Natural killer cell (primary cell): ENCODE data around the gene GLYR1. TPM values are rescaled to one million over a fixed set of nuclear protein-coding genes. Genes with fewer than 3 reads are reported as not detected.

Source experiments
- ATAC-seq, 3 donors: fragments of 150-1000 bp in 2 of 3; fragments of 200-7000 bp in 1 of 3; cut with Tn5 transposase; 1 replicate in 1 of 3; 2 replicates in 2 of 3; pipeline ENCODE4 v1.10.0; 2021; ENCODE audit warnings: mild to moderate bottlenecking in 2 of 3, moderate library complexity in 2 of 3
- DNase-seq, 2 donors: peaks; one replicate each; pipeline versions ENCODE4 v3.0.0 to v3.0.0-alpha.2; 2013 to 2021; ENCODE audit warnings: mixed read lengths in 1 of 2
- H3K27ac ChIP-seq: one replicate; pipeline ENCODE4 v1.5.1; 2013; ENCODE audit warnings: mild to moderate bottlenecking, low read length
- H3K27me3 ChIP-seq: one replicate; pipeline ENCODE4 v1.6.1; 2013; ENCODE audit warnings: low read length; ENCODE audit not compliant: control insufficient read depth, insufficient read depth
- H3K36me3 ChIP-seq: one replicate; pipeline ENCODE4 v1.6.1; 2013; ENCODE audit warnings: low read length; ENCODE audit not compliant: control insufficient read depth, insufficient read depth
- H3K4me1 ChIP-seq: one replicate; pipeline ENCODE4 v1.6.1; 2013; ENCODE audit warnings: low read length; ENCODE audit not compliant: control insufficient read depth, insufficient read depth
- H3K4me3 ChIP-seq: one replicate; pipeline ENCODE4 v1.5.1; 2013; ENCODE audit warnings: low read length
- H3K9me3 ChIP-seq: one replicate; pipeline ENCODE4 v1.6.1; 2013; ENCODE audit warnings: low read length; ENCODE audit not compliant: control insufficient read depth, insufficient read depth
- H3K27ac Mint-ChIP-seq, 2 donors: one replicate each; pipeline ENCODE4 v1.8.0; 2022; ENCODE audit warnings: mild to moderate bottlenecking in 2 of 2, mixed read lengths in 2 of 2, moderate library complexity in 1 of 2
- H3K27me3 Mint-ChIP-seq, 2 donors: one replicate each; pipeline ENCODE4 v1.8.0; 2022; ENCODE audit warnings: low read depth in 2 of 2, mixed read lengths in 2 of 2
- H3K36me3 Mint-ChIP-seq: one replicate; pipeline ENCODE4 v1.8.0; 2022; ENCODE audit warnings: mixed read lengths
- H3K4me1 Mint-ChIP-seq, 2 donors: one replicate each; pipeline ENCODE4 v1.8.0; 2022; ENCODE audit warnings: mixed read lengths in 2 of 2
- H3K4me3 Mint-ChIP-seq: one replicate; pipeline ENCODE4 v1.8.0; 2022; ENCODE audit warnings: mild to moderate bottlenecking, moderate library complexity, mixed read lengths
- H3K9me3 Mint-ChIP-seq, 2 donors: one replicate each; pipeline ENCODE4 v1.8.0; 2022; ENCODE audit warnings: mixed read lengths in 2 of 2
- WGBS: methylation state at CpG from one replicate; pipeline ENCODE4 v1.1.7; 2013; ENCODE audit warnings: missing lambda C conversion rate; ENCODE audit not compliant: insufficient coverage; 5-methylcytosine and 5-hydroxymethylcytosine counted together
- intact Hi-C: fragments of 100-400 bp; cut with micrococcal nuclease; formaldehyde crosslinking; loops from one replicate; pipeline ENCODE4 v1.14.2; 2022
- total RNA-seq, 4 donors: library from RNA; stranded (reverse); fragments of 120-200 nt in 1 of 4; gene quantifications; one replicate each; pipeline versions ENCODE4 v1.2.3 to v1.2.4, GENCODE V29; 2013 to 2022
- TF ChIP-seq, protein P1 (sequence below): fragments of 200-600 bp; IDR thresholded peaks from one replicate; pipeline ENCODE4 v1.8.0; 2022; ENCODE audit warnings: antibody characterized with exemption

GLYR1 gene
- total RNA-seq, 3 donors from 2014 or later (not counting 1 experiment from before 2014, with no cell fraction given) = 112 to 129 (median 125) TPM

- peaks cover 53% of the 10 kb centered on the region for H3K36me3 ChIP-seq
- ATAC-seq (no peak), DNase-seq (no peak)
- H3K4me3 ChIP-seq = no peak overlapping the region
- Mint-ChIP-seq H3K27me3 (no peaks in the 10 kb centered on the region), H3K36me3 (peaks cover 5% of the 10 kb centered on the region), H3K9me3 (no peaks in the 10 kb centered on the region), H3K4me3 (no peak overlapping the region), H3K27ac (no peak overlapping the region), H3K4me1 (peaks cover 35 to 47% of the 10 kb centered on the region in 2 donors)
- WGBS = no CpG with 5 or more reads among the region's 3 CpGs
- H3K9me3 ChIP-seq = no peaks in the 10 kb centered on the region
- H3K27ac ChIP-seq = no peak overlapping the region
- TF ChIP-seq, protein P1, sequence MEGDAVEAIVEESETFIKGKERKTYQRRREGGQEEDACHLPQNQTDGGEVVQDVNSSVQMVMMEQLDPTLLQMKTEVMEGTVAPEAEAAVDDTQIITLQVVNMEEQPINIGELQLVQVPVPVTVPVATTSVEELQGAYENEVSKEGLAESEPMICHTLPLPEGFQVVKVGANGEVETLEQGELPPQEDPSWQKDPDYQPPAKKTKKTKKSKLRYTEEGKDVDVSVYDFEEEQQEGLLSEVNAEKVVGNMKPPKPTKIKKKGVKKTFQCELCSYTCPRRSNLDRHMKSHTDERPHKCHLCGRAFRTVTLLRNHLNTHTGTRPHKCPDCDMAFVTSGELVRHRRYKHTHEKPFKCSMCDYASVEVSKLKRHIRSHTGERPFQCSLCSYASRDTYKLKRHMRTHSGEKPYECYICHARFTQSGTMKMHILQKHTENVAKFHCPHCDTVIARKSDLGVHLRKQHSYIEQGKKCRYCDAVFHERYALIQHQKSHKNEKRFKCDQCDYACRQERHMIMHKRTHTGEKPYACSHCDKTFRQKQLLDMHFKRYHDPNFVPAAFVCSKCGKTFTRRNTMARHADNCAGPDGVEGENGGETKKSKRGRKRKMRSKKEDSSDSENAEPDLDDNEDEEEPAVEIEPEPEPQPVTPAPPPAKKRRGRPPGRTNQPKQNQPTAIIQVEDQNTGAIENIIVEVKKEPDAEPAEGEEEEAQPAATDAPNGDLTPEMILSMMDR = no peak
- H3K27me3 ChIP-seq = no peaks in the 10 kb centered on the region
- intact Hi-C loops = no loop called here
- H3K4me1 ChIP-seq = no peaks in the 10 kb centered on the region
Measured at GRCh38 chr16:4864728-4865127, 17.6 kb upstream of the GLYR1 start.

DNA sequence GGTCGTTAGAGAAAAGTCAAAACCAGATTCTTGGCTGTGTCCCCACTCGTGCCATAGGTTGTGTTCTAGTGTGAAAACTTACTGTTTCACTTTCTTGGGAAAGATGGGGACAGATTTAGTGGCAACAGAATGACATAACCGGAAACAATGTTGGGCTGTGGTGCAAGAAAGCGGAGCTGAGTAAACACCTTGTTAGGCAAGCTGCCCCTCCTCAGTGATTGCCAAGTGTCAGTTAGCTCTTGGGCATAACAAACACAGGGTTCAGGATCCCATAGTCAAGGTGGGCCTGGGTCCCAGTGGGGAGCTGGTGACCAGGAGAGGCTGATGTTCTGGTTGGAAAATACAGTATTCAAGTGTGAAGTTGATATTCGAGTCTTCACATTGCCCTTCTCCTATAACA, 15.6 kb upstream of the GLYR1 start:
- Mint-ChIP-seq H3K36me3 (peaks cover 21% of the 10 kb centered on the region), H3K4me1 (peaks cover 27 to 28% of the 10 kb centered on the region in 2 donors), H3K27me3 (no peaks in the 10 kb centered on the region), H3K9me3 (no peaks in the 10 kb centered on the region), H3K27ac (no peak overlapping the region), H3K4me3 (no peak overlapping the region)
- Histone ChIP-seq H3K36me3 (peaks cover 61% of the 10 kb centered on the region), H3K4me1 (no peaks in the 10 kb centered on the region), H3K9me3 (no peaks in the 10 kb centered on the region), H3K4me3 (no peak overlapping the region), H3K27me3 (no peaks in the 10 kb centered on the region), H3K27ac (no peak overlapping the region)
- intact Hi-C loops = no loop called here
- 88% methylated on average over 4 of the region's 5 CpGs for WGBS
- DNase-seq (no peak), ATAC-seq (no peak)
- TF ChIP-seq, protein P1 = no peak

DNA sequence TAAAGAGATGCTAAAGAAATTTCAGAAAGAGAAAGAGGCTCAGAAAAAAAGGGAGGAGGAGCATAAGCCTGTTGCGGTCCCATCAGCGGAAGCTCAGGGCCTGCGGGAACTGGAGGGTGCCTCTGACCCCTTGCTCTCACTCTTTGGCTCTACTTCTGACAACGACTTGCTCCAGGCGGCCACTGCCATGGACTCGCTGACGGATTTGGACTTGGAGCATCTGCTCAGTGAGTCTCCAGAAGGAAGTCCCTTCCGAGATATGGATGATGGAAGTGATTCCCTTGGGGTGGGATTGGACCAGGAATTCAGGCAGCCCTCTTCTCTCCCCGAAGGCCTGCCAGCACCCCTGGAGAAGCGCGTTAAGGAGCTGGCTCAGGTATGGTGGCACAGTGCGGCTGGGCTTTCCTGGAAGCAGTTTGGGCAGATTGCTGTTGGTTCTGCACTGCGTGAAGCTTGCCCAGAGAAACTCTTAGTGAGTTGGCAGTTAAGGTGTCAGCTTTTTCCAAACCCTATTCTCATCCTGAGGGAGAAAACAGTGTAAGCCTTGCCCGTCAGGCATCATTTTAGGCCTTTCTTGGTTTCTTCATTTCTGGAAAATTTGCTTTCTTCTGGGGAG, 13.7 kb upstream of the GLYR1 start:
- TF ChIP-seq, protein P1 = no peak
- Mint-ChIP-seq H3K27me3 (no peaks in the 10 kb centered on the region), H3K4me1 (peaks cover 15 to 16% of the 10 kb centered on the region in 2 donors), H3K36me3 (peaks cover 29% of the 10 kb centered on the region), H3K4me3 (no peak overlapping the region), H3K27ac (no peak overlapping the region), H3K9me3 (no peaks in the 10 kb centered on the region)
- WGBS = 97% methylated on average over 14 of the region's 14 CpGs
- Histone ChIP-seq H3K4me1 (no peaks in the 10 kb centered on the region), H3K9me3 (no peaks in the 10 kb centered on the region), H3K27ac (no peak overlapping the region), H3K27me3 (no peaks in the 10 kb centered on the region), H3K4me3 (no peak overlapping the region), H3K36me3 (peaks cover 68% of the 10 kb centered on the region)
- no peak for ATAC-seq
- intact Hi-C loops = no loop called here
- DNase-seq = no peak

DNA sequence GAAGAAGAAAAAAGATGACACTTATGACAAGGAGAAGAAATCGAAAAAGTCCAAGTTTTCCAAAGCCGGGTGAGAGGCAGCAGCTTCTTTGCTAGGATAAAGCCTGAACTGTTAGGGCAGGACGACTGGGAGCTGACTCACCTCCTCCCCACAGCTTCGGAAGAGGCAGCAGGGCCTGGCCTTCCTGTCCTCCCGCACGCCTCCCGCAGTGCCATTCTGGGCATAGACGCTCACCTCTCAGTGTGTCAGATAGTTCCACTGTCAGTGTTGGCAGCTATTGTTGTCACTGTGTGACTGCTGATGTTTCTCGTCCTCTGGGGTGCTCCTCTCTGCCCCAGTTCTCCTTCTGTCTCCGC, 12.8 kb upstream of the GLYR1 start:
- Mint-ChIP-seq H3K4me3 (no peak overlapping the region), H3K36me3 (peaks cover 29% of the 10 kb centered on the region), H3K27ac (no peak overlapping the region), H3K4me1 (peaks cover 15 to 16% of the 10 kb centered on the region in 2 donors), H3K9me3 (no peaks in the 10 kb centered on the region), H3K27me3 (no peaks in the 10 kb centered on the region)
- Histone ChIP-seq H3K4me1 (no peaks in the 10 kb centered on the region), H3K27ac (no peak overlapping the region), H3K27me3 (no peaks in the 10 kb centered on the region), H3K36me3 (peaks cover 76% of the 10 kb centered on the region), H3K9me3 (no peaks in the 10 kb centered on the region), H3K4me3 (no peak overlapping the region)
- TF ChIP-seq, protein P1 = no peak
- WGBS = 96% methylated on average over 10 of the region's 10 CpGs
- DNase-seq (no peak), ATAC-seq (no peak)
- intact Hi-C loops = no loop called here
